GM19468 (cell line): ENCODE data around the gene PXN.
"Not testable (repeated sequence)": the region's sequence is repeated elsewhere in the genome, so short reads cannot be mapped to it uniquely, and the experiment has no call there.

Experiments
- ATAC-seq: cut with Tn5 transposase; IDR thresholded peaks from one replicate; pipeline ENCODE4 v1.9.1; 2021; ENCODE audit warnings: mild to moderate bottlenecking, moderate library complexity, moderate number of reproducible peaks; ENCODE audit not compliant: unreplicated experiment; ENCODE audit errors: extremely low read depth

Gene PXN

DNA sequence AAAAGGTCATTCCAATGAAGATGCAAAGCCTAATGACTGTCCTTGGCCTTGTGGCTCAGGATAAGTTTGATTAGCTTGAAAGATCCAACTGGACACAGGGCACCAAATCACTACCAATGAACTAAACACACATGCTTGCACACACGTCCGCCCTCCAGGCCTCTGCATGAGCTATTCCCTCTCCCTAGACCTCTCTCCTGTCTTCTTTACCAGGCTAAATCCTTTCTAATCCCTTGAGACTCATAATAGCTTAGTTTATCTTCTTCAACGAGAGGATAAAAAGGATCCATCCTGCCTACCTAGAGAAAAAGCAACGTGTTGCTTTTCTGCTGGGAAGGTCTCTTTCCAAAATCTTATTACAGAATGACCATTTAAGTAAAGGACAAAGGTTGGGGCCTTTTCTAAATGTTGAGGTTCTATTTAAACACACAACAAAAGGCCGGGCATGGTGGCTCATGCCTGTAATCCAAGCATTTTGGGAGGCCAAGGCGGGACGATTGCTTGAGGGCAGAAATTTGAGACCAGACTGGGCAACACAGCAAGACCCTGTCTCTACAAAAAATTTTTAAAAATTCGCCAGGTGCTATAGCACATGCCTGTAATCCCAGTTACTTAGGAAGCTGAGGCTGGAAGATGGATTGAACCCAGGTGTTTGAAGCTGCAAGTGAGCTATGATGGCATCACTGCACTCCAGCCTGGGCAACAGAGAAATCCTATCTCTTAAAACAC, 22.4 kb downstream of the PXN start:
- no peak for ATAC-seq

DNA sequence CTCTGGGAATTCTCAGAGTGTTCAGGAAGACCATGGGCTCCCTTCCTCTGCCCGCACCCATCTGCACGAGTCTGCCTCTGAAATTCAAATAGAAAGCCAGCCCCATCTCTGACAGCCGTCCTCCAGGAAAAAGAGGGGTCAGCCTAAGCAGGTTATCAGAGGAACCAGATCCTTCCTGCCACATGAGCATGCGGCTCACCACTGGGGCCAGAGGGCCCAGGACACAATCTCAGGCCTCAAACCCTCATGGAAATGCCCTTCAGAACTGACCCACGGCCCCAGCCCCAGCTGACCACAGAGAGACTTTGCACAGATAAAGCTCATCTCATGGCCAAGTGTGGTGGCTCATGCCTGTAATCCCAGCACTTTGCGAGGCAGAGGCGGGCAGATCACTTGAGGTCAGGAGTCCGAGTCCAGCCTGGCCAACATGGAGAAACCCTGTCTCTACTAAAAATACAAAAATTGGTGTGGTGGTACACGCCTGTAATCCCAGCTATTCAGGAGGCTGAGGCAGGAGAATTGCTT, 23.2 kb downstream of the PXN start:
- no peak for ATAC-seq

DNA sequence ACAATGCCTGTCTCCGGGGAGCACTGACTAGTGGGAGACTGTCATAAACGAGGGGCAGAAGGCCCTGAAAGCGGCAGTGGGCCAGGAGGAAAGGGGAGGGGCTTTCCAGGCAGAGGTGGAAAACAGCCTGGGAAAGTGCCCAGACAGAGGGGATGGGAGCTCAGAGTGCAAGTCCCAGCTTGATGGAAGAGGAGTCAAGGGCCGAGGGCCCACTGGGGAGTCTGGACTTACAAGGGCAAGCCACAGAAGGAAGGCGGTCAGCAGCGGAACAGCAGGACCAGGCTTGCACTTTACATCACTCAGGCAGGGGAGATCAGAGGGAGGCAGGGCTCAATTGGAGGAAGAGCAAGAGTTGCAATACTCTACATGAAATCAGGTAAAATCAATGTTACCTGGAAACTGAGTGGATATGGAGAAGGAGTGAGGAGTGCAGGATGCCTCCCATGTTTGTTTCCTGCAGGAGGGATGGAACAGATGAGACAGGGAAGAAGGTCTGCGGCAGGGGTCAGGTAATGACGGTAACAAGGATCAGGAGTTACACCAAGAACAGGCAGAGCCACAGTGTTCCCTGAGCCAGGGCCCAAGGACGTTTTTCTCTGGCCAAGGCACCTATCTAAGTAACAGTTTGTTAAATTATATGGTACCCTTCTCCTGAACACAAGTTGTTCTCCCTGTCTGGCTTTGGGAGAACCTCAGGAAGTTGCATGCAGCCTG, 23.8 kb downstream of the PXN start:
- ATAC-seq: no peak

DNA sequence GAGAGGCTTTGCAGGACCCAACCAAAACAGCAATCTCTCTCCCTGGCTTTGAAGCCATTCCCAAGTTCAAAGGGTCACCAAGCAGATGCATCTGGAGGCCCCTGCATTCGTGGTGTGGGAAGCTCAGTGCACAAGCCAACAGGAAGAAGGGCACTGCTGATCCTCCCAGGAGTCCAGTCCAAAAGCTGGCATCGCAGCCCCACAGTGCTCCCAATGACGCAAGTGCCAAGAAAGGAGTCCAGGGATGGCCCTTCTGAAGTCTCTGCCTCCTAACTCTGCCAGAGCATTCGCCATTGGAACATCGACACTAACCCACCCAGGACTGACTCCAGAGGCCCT, 25.1 kb downstream of the PXN start:
- no peak for ATAC-seq

DNA sequence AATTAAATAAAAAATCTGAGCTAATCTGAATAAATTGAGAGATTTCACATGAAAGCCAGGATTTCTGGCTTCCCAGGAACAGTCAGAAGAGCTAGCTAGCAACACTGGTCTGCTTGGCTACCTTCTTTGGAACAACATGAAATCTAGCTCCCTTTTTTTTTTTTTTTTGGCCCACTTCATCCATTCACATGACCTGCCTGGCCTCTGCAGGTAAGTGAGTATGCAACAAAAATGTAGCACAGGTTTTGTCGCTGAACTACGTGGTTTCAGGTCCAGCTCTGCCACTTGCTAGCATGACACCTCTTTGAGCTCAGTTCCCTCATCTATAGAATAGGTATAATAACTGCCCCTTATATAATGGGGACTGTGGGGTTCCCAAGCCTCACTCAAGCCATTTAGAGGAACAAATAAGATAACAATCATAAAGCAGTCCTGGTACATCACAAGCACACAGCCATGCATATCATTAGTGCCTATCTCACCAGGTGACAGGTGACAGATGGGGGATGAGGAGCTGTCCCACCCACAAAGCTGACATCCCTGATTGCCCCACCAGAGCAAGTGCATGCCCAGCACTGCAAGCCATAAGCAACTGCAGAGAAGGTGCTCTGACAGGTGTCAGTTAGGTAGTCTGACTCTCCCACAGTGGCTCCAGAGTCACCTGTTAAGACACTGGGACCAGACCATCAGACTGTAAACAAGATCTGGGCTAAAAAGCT, 25.6 kb downstream of the PXN start:
- no peak for ATAC-seq

DNA sequence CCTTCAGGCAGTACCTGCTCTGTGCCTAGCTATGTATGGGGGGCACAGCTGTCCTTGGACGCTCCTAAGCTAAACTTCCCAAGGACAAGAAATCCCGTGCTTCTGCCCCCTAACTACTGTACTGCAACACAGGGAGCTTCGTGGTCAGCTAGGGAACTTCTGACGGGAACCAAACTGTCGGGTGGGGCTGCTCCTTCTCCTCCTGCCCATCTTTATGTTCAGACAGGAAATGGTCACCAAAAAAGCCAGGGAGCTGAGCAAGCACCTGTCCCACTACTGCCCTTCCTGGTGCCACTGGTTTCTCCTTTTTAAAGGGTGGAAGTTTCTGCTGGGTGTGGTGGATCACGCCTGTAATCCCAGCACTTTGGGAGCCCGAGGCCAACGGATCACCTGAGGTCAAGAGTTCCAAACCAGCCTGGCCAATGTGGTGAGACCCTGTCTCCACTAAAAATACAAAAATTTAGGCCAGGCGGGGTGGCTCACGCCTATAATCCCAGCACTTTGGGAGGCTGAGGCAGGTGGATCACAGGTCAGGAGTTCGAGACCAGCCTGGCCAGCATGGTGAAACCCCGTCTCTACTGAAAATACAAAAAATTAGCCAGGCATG, 26.6 kb downstream of the PXN start:
- ATAC-seq: no peak

DNA sequence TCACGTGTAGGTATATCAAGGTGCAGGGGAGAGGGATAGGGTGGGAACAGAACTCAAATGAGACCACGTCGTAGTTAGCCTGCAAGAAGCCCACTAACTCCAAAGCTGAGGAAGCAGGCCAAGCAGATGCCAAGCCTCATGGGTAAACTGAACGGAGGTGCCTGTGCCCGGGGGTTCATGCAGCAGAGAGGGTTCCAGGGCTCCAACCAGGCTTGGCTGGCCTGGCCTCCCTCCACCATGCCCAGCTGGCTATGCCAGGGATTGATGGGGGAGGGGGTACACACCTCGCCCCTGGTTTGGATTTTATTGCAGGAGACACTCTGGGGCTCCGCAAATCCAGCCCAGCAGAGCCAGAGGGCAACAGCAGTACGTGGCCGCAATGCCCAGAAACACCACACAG, 27.3 kb downstream of the PXN start:
- ATAC-seq: no peak

DNA sequence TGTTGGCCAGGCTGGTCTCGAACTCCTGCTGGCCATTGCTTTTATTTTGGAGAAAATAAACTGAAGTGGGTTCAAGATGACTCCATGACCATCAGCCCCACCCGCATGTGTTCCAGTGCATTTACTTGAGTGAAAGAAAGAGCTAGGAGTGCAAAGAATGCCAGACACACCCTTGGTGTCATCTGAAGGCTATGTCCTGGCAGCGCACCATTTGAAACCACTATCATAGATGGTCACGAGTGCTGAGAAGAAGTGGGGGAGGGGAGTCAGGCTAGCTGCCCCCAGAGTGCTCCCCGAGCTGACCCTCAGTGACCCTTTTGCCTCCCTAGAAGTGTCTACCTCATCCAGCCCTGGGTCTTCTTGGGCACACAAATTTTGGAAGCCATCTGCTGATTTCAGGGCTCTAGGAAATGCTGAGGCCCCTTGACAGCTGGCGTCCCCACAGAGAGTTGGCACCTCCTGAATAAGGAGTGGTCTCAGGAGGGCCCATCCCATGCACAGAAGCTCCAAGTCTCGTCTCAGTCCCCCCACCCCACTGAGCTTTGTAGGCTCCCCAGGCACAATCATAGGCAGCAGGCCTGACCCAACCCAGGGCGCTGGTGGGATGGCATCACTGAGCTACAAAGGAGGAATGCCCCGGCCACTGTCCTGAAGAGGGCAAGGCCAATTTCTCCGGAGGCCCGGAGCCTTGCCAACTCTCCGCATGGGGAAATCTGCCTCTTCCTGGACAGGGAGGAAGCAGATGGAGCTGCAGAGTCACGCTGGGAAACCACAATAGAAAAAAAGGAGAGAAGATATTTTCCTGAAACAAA, 28.0 kb downstream of the PXN start:
- no peak for ATAC-seq

DNA sequence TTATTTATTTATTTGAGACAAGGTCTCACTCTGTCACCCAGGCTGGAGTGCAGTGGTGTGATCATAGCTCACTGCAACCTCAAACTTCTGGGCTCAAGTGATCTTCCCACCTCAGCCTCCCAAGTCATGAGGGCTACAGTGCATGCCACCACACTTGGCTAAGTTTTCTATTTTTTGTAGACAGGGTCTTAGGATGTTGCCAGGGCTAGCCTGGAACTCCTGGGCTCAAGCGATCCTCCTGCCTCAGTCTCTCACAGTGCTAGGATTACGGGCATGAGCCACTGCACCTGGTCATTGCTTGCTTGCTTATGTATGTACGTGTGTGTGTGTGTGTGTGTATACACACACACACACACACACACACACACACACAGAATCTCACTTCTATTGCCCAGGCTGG, 28.7 kb downstream of the PXN start:
- ATAC-seq: not testable (repeated sequence)

DNA sequence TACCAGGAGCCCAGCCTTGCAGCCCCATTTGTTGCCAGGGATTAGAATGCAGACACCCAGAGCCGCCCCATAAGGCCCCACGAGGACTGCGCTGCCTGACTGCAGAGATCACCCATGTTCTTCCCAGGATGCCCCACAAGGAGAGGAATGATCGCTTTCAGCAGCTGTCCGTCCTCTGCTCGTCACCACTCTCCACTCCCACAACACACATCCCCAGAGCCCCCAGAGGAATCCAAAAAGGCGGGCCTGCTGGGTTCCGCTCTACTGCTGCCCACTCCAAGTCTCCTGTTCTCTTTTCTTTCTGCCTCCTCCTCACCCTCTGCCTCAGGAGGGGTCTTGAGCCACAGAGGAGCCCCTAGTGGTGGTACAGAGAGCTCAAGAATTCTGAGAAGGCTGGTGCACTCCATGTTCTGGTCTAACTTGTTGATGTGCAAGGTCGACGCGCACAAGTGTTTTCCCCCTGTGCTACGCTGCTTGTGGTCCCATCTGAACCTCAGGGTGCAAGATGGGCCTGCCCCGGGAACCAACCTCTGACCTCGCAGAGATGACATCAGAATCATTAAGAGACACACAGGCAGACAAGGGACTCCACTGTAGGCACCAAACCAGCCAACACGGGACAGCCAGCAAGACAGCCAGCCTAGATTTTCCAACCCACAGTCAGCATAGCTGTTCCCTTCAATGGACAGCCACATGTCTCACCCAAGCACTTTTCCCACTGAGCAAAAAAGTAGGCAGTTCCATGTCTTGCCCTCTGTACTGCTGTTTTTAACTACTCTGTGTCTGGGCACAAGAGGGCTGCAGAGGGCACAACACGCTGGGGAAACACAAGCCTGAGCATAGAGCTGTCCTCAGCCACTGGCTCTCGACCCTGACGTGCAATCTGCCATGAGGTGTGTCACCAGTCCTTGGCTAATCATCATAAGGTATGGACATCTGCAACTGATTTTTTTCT, 29.9 kb downstream of the PXN start:
- no peak for ATAC-seq

DNA sequence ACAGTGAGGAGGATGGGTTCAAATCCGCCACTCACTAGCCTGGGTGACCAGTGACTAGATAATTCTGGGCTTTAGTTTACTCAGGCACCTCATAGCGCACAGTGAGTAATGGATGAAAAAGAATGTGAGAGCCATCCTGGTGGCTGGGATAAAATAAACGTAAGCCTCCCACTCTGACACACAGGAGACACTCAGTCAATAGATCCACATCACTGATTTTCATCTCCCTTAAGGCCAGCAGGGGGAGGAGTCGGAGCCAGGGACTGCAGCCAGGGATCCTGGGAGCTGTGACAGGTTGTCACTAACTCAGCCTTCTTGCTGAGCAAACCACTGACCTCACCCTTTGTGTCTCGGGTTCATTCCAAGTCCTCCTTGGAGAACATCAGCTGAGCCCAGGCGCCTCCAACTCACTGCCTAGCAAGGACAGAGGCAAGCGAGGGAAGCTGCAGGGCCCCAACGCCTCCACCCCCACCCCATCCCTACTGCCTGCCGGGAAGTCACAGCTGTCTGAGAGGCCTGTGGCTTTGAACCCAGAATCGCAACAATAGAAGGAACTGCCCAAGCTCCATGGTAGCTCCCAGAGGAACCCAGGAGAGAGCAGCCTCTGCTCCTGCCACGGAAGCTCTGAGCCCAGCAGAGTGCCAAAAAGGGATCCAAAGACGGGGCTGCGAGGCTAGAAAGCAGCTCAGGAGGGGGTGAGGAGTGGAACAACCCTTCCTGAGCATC, 30.7 kb downstream of the PXN start:
- ATAC-seq: no peak

DNA sequence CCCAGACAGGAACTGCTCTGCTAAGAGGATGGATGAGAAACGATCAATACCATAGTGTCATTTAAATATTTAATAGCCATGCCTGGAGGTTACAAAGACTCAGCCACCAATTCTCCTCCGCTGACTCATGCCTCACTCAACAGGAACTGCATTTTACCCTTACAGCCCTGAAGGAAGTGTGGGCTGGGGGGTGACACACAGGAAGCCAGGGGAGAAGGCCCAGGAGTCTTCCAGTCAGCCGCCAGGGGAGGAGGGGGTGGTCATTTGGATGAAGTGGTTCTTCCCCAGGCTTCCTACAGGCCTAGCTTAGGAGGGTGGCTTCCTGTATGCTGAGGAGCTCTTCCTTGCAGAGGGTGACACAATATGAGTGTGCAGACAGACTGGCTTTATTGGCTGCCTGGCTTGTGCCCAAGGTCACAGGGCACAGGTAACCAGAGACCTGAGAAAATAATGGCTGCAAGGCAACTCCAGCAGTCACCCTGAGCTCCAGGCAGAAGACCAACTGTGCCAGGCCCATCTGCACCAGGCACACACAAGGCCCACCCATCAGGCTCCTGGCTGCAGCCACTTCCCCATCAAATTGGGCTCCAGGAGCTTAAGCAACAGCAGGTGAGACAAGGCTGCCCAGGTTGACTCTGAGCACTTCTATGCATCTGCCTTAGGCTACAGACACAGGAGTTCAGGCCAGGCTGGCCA, 34.1 kb downstream of the PXN start:
- no peak for ATAC-seq

DNA sequence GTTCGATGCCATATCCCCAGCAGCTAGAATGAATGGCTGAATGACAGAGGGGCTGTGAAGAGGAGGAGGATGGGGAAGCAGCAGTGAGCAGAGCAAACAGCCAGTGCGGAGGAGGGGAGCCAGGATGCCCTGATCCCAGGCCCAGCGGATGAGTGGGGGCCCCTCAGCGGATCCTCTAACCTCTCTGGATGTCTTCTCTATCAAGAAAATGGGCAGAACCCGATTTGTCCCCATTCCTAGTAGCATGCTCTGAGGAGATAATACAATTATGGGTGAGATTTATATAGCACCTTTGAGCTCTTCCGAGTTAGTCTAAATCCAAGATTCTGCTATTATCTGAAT, 34.6 kb downstream of the PXN start:
- no peak for ATAC-seq

DNA sequence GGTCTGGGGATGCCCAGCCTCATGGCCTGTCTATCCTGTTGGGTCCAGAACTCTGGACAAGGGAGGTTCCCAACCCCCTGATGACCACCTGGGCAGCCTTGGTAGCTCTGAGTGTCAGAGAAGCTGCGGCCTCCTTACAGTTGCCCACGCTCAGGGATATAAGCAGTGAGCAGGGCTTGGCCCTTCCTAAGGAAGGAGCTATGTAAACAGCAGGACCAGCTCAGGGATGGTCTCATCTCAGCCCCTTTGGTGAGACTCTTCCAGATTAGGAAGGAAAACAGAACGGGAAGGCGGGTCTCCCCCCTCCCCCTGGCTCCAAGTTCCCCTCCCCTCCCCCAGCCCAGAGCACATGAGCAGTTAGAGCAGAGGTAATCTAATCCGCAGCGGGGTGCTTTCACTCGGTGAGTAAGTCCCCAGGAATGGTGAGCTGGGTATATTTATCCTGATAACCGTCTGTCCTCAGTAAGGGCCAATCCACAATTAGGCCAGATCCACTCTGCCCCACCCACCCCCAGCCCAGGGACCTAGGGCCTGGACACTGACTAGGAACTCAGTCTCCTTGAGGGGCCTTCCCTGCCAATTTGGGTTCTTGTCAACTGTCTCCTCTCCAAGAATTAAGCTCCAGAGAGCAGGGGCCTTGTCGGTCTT, 35.1 kb downstream of the PXN start:
- no peak for ATAC-seq

DNA sequence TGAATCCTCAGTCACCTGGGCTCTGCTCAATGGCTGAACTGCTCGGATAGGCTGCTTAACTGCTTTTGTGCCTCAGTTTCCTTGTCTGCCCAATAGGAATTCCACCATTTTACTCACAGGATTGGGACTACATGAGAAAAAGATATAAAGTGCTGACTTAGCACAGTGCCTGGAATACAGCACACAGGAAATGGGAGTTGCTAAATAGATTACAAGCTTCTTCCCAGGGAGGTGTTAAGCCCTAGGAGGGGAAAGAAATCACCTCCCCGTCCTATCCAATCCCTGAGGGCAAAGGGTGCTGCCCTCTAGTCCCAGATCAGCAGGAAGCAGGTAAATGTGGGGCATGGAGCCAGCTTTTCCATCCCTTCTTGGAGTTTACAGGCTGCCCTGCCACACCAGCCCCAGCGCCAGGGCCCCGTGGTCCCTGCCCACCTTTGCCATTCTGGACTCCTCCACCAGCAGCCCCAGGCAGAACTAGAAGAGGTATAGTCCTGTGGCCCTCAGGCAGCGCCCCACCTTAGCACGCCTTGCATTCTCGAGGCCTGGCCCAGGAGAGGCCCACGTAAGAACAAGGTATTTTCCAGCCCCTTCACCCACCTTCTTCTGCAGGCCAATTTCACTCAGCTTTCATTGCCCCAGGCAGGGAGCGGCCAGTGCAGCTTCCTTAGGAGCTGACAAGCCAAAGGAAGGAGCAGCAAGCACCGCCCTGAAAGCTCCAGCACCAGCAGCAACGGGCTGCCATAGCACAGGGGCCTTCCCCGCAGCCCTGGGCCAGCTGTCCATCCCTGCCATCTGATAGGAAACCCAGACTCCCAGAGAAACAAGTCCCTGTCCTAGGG, 35.8 kb downstream of the PXN start:
- ATAC-seq: no peak

DNA sequence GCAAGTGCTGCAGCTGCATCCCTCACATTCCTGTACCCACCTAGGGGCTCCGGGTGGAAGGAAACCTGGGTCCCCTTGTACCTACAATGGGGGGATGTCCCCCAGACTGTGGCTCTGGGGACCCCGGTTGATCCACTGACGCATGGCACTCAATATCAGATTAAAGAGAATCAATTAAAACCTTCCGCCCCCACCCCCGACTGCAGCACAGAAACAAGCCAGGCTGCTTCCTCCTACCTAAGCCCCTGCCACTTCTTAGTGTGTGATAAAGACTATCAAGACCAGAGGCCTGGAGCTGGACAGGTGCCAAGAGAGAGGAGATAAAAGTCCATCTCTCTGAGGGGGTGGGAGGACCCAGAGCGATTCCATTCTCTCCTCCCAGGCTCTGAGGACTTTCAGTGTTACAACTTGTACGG, 36.5 kb downstream of the PXN start:
- no peak for ATAC-seq
